CD4-positive, alpha-beta T cell treated with Interleukin-4 for 4 hours (primary cell): ENCODE measurements around the gene WDR18.

Experiments
- DNase-seq: peaks from one replicate; pipeline ENCODE4 v3.0.0-alpha.2; 2020

Gene WDR18, protein sequence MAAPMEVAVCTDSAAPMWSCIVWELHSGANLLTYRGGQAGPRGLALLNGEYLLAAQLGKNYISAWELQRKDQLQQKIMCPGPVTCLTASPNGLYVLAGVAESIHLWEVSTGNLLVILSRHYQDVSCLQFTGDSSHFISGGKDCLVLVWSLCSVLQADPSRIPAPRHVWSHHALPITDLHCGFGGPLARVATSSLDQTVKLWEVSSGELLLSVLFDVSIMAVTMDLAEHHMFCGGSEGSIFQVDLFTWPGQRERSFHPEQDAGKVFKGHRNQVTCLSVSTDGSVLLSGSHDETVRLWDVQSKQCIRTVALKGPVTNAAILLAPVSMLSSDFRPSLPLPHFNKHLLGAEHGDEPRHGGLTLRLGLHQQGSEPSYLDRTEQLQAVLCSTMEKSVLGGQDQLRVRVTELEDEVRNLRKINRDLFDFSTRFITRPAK

DNA sequence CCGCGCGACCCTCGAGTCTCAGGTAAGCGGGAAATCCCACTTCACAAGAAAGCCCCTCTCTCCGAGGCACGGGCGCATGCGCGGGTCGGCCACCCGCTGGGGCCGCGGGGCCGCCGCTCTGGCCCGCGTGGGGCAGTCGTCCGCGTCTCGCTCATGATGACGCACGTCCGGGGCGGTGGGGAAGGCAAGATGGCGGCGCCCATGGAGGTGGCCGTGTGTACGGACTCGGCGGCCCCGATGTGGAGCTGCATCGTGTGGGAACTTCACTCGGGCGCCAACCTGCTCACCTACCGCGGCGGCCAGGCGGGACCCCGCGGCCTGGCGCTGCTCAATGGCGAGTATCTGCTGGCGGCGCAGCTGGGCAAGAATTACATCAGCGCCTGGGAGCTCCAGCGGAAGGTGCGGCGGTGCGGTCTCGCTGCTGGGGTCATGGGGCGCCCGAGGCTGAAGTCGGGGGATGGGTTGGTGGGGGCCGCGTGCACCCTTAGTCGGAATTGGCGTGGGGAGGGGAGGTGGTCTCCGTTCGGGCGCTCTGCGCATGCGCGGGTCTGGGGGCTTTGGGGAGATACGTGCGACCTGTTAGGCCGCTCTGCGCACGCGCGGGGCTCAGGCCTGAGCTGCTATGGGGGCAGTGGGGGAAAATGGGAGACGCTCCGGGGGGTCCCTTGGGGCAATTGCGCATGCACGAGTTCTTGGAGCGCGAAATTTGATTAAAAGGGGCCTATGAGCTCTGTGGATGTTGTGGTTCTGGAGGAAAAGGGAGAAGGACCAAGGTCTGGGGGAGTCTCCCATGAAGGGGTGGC lies at the start of gene WDR18:
Gene WDR18 (plus strand): TSS at position 181 of the 803 bp plus-strand sequence. CDS start 9 bp downstream, at position 190.
- DNase-seq, result peak; percentile 86

DNA sequence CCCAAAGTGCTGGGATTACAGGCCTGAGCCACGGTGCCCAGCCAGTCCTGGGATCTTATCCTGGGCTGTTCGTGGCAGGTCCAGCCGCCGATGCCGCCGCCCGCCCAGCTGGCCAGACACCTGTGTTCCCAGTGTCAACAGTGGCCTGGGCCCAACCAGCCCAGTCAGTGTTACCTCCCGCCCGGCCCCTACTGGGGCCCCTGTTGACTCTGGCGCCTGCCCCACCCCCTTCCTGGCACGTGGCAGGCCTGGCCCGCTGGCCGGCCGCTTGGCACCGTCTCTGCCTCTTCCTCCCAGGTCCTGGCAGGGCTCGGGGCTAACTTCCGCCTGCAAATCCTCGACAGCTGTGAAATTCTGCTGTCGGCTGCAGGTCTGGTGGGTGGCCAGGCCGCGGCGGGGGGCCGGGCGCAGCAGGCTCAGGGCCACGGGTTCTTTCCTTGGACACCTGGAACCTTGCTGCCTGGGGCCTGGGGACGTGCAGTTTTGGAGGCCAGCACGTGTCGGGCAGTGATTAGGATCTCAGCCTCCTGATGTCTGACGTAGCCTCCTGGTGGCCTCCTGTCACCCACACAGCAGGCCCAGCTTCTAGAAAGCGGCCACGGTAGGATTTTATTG lies 49.2 kb upstream of the WDR18 start:
- no peak for DNase-seq

GRCh38 chr19:936175-936546 lies 48.0 kb upstream of the WDR18 start:
- DNase-seq, result no peak

- DNase-seq, result peak; percentile 56
Measured at GRCh38 chr19:937259-937694, 46.9 kb upstream of the WDR18 start.

DNA sequence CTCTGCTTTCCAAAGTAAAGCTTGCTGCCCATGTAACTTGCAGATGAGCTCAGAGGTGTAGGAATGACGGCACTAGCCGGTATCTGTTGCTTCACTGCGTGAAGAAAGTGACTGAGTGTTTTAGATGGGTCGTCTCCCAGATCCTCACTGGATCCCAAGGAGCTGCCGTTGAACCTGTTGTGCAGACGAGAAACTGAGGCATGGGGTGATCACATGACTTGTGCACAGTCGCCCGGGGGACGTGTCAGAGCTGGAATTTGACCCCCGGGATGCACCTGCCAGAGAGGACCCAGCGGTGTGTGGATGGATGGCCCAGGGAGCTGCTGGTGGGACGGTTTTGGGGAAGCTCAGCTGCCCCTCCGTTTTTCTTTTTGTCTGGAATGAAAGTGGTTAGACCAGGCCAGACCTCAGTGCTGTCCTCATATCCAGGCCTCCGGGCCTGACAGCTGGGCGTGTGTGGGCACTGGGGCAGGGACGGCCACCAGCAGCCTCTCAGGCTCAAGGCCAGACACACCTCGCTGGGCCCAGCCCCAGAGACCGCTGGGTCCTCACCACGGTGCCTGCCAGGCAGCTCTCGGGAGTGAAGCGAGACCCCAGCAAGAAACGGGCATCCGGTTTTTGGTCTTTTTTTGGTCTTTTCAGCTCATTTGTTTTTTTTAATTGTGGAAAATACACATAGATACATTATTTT lies 45.8 kb upstream of the WDR18 start:
- DNase-seq, result no peak

- no peak for DNase-seq
Measured at GRCh38 chr19:939439-939838, 44.7 kb upstream of the WDR18 start.

GRCh38 chr19:939922-940321 lies 44.2 kb upstream of the WDR18 start:
- no peak for DNase-seq

GRCh38 chr19:940591-941291 lies 43.4 kb upstream of the WDR18 start:
- peak; percentile 76 for DNase-seq

DNA sequence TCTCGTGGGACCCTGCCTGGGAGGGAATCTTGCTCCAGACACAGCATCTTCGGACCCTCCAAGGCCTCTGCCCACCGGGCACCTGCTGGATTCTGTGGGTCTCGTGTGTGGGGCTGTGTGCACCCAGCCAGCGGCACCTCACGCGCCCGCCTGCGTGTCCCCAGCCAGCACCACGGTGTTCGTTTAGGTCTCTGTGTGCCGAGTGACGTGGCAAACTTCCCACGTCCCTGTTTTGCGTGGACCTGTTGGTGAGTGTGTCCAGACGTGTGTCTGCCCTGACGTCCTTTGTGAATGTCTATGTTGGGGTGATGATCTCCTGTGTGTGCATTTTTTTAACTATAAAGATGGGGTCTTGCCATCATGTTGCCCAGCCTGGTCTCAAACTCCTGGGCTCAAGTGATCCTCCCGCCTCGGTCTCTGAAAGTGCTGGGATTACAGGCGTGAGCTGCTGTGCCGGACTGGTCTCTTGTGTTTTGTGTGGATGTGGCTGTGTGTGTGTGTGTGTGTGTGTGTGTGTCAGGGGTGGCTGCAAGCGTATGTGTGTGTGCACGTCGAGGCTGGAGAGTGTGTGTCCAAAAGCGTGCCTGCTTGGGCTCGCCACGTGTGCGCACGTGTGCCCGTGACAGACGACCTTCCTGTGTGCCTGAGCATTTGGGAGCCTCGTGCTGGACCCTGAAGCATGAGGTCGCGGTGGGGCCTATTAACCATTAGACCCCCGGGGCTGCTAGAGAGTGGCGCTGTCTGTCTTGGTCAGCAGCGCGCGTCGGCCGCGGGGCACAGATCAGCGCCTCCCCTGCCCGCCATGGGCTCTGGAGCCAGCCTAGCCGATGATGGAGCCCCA lies 42.6 kb upstream of the WDR18 start:
- no peak for DNase-seq

DNA sequence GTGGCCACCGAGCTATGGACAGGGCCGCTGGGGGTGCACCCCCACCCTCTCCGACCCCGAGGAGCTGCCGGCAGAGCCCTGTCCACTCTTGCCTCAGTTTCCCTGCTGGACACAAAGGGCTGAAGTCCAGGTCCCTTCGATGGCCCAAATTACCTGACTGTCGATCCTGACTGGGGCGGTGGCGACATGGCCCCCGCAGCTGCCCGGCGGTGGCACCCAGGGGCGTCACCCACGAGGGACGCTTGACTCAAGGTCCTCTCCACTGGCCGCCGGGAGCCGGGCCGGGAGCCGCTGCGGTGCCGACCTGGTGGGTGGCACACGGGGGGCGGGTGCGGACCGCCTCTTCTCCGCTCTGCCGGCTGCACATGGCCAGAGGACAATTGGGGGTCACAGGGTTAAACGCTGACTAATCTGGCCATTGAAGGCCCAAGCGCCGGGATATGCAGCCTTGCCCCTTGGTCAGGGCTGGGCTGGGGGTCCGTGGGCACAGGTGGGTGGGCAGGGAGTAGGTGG lies 42.0 kb upstream of the WDR18 start:
- no peak for DNase-seq

DNA sequence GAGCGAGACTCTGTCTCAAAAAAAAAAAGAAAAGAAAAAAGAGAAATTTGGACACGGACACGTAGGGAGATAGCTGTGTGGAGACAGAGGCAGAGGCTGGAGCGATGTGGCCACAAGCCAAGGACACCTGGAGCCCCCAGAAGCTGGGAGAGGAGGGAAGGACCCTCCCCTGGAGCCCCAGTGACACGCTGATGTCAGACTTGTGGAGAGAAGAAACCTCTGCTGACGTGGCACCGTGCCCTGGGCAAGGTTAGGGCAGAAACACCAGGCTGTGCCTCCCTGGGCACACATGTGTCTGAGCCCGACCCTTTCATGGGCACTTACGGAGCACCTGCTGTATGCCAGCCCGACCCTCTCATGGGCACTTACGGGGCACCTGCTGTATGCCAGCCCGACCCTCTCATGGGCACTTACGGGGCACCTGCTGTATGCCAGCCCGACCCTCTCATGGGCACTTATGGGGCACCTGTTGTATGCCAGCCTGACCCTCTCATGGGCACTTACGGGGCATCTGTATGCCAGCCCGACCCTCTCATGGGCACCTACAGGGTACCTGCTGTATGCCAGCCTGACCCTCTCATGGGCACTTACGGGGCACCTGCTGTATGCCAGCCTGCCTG lies 40.5 kb upstream of the WDR18 start:
- DNase-seq, result no peak

GRCh38 chr19:944171-944567 lies 40.0 kb upstream of the WDR18 start:
- DNase-seq, result no peak

- DNase-seq, result no peak
Measured at GRCh38 chr19:944663-945241, 39.4 kb upstream of the WDR18 start.

DNA sequence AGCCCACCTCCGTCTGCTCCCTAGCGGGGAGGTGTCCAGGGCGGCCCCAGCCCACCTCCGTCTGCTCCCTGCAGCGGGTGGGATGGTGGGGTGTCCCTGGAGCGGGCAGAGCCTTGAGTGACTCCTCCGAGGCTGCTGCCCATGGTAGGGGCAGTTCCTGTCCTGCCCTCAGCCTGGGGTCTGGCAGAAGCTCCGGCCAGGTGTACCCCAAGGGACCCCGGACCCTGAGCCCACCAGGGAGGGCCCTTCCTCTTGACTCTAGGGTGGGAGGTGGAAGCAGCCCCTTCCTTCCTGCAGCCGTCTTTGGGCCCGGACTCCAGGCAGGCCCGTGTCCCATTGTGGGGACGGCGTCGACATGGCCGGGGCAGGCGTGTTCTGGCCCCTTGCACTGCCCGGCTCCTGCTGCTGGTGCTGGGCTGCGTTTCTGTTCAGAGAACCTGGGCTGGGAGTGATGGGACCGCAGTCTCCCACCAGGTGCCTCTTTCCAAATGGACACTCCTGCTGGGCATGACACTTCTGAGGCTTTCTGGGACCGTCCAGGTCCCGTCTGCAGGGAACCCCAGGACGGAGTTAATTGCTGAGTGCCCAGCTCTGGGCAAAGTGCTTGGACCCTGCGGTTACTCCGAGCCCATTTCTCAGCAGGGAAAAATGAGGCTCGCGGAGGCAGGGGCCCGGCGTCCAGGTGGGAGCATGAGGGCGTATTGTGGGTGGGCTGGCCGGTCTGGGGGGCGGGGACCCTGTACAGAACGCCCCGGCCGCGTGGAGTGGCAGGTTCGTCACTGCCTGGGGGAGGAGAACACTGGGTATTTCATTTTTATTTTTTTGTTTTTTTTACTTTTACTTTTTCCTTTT lies 38.5 kb upstream of the WDR18 start:
- DNase-seq, result no peak

DNA sequence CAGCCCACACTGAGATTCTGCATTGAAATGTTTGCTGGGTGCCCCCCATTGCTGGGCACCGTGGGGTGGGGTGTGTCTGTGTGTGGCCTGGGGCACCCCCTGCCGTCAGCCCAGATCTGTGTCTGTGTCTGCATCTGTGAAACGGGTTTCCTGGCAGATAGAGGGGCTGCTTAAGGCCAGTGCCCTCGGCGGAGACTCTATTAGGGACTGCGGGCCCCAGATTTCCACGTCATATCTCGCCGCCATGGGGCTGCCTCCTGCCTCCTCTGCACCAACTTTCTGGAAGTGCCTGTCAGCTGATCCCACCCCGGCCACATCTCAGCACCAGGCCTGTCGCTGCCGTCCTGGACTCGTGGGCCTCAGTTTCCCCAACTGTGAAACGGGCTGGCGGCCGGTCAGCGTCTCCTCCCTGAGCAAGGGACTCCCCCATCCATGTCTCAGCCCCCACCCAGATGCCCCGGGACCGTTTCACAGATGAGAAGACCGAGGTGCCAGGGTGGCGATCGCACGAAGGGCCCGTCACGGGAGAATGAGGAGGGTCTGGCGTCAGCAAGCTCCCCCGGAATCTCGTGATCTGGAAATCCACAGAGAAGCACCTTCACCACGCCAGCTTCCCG lies 36.9 kb upstream of the WDR18 start:
- DNase-seq, result no peak

GRCh38 chr19:947707-948539 lies 36.2 kb upstream of the WDR18 start:
- no peak for DNase-seq

DNA sequence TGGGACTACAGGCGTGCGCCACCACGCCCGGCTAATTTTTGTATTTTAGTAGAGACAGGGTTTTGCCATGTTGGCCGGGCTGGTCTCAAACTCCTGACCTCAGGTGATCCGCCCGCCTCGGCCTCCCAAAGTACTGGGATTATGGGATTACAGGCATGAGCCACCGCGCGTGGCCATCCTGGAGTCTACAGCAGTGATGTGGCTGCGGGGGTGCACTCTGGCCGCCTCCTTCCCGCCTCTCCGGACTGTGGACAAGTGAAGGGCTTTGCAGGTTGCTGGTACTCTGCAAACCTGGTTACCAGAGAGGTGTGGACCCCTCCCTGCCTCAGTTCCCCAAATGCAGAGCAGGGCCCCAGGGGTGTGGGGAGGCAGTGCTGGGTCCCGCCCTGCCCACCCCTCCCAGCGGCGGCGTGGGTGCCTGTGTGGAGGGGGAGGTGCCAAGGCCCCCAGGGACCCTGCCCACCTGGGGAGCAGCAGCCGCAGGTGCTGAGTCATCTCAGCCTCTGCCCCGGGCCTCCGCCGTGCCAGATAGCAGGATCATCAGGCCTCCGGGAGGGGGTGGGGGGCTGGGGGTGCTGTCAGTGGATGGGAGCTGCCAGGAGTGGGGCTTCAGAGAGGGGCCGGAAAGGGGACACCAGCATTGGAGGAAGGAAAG lies 35.2 kb upstream of the WDR18 start:
- no peak for DNase-seq
